ENCODE data around the gene ST6GALNAC3.

Gene ST6GALNAC3

DNA sequence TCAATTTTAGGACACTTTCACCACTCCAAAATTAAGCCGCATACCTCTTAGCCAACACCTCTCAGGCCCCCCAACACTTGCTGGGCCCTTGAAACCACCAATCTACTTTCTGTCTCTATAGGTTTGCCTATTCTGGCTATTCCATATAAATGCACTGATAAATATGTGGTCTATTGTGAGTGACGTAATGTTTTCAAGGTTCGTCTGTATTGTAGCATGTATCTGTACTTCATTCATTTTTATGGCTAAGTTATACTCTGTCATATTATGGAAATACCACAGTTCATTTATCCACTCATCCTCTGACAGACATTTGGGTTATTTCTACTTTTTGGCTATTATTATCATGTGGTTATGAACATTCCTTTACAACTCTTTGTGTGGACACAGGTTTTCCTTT is 432.8 kb downstream of the ST6GALNAC3 start:
- no peak overlapping the region for H3K4me3 ChIP-seq (ENCODE audit: low read length)
- H2BK15ac ChIP-seq (replicated peaks; ENCODE audit: low read depth), result no peak overlapping the region
- H3K56ac ChIP-seq (ENCODE audit: low read length), result no peak overlapping the region
- H3K27ac ChIP-seq (ENCODE audit: low read depth, low read length), result no peak overlapping the region
- H3K4me1 ChIP-seq (ENCODE audit: control insufficient read depth, low read depth, low read length), result peaks cover 4% of the 10 kb centered on the region
- H4K8ac ChIP-seq (ENCODE audit: low read depth, low read length), result no peak overlapping the region
- H2AK5ac ChIP-seq (ENCODE audit: low read length), result no peak overlapping the region
- H2BK120ac ChIP-seq (ENCODE audit: low read depth, low read length), result no peak overlapping the region
- H3K27me3 ChIP-seq (ENCODE audit: insufficient read depth, low read length, poor library complexity), result no peaks in the 10 kb centered on the region
- H3K79me2 ChIP-seq (ENCODE audit: control insufficient read depth, insufficient read depth, low read length), result no peaks in the 10 kb centered on the region
- no peak overlapping the region for H4K5ac ChIP-seq (ENCODE audit: low read length)
- no peak overlapping the region for H3K23ac ChIP-seq (ENCODE audit: low read length)
- no peak overlapping the region for H3K9ac ChIP-seq (ENCODE audit: low read length)
- no peaks in the 10 kb centered on the region for H3K36me3 ChIP-seq (ENCODE audit: control insufficient read depth, insufficient read depth, low read length)
- no peaks in the 10 kb centered on the region for H3K79me1 ChIP-seq (ENCODE audit: low read length)
- no peak overlapping the region for H3K18ac ChIP-seq (ENCODE audit: low read length)
- no CpG with 5 or more reads among the region's 3 CpGs for WGBS (ENCODE audit: extremely low coverage, insufficient coverage, low lambda C conversion rate)
- no peak overlapping the region for H2BK5ac ChIP-seq (ENCODE audit: low read length)
- no peak overlapping the region for H3K4me2 ChIP-seq (ENCODE audit: low read length)
- DNase-seq, result no peak
- H3K4ac ChIP-seq (ENCODE audit: low read depth, low read length), result no peak overlapping the region

DNA sequence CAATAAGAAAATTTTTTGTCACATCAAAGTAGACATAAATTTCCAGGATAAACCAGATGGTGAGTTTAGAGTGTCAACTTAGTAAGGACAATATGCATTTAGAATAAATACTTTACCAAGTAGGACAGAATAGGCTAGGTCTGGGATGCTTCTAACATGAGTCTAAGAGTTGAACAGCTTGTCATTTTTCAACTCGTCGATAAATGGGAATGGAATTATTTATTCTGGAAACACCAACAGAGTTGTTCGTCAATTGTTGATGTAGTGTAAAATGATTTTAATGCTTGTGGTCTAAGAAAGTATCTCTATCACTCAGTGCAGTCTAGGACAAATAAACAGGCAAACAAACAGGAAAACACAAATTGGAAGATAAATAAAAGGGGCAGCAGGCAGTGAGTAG is 434.3 kb downstream of the ST6GALNAC3 start:
- Histone ChIP-seq H3K4me2 (ENCODE audit: low read length) (no peak overlapping the region), H3K56ac (ENCODE audit: low read length) (no peak overlapping the region), H2BK5ac (ENCODE audit: low read length) (no peak overlapping the region), H3K9ac (ENCODE audit: low read length) (no peak overlapping the region), H3K79me1 (ENCODE audit: low read length) (no peaks in the 10 kb centered on the region), H2BK120ac (ENCODE audit: low read depth, low read length) (no peak overlapping the region), H3K4me3 (ENCODE audit: low read length) (no peak overlapping the region), H4K5ac (ENCODE audit: low read length) (no peak overlapping the region), H3K79me2 (ENCODE audit: control insufficient read depth, insufficient read depth, low read length) (no peaks in the 10 kb centered on the region), H3K27me3 (ENCODE audit: insufficient read depth, low read length, poor library complexity) (no peaks in the 10 kb centered on the region), H3K36me3 (ENCODE audit: control insufficient read depth, insufficient read depth, low read length) (no peaks in the 10 kb centered on the region), H4K8ac (ENCODE audit: low read depth, low read length) (no peak overlapping the region), H3K4ac (ENCODE audit: low read depth, low read length) (no peak overlapping the region), H3K4me1 (ENCODE audit: control insufficient read depth, low read depth, low read length) (peaks cover 4% of the 10 kb centered on the region), H3K23ac (ENCODE audit: low read length) (no peak overlapping the region), H3K18ac (ENCODE audit: low read length) (no peak overlapping the region), H3K27ac (ENCODE audit: low read depth, low read length) (no peak overlapping the region), H2BK15ac (replicated peaks; ENCODE audit: low read depth) (no peak overlapping the region), H2AK5ac (ENCODE audit: low read length) (no peak overlapping the region)
- no CpG with 5 or more reads among the region's 3 CpGs for WGBS (ENCODE audit: extremely low coverage, insufficient coverage, low lambda C conversion rate)
- DNase-seq, result no peak

GRCh38 chr1:76510672-76511557 is 436.4 kb downstream of the ST6GALNAC3 start:
- no peak overlapping the region for H2AK5ac ChIP-seq (ENCODE audit: low read length)
- H3K79me1 ChIP-seq (ENCODE audit: low read length), result no peaks in the 10 kb centered on the region
- H2BK15ac ChIP-seq (replicated peaks; ENCODE audit: low read depth), result no peak overlapping the region
- peaks cover 4% of the 10 kb centered on the region for H3K4me1 ChIP-seq (ENCODE audit: control insufficient read depth, low read depth, low read length)
- no peak overlapping the region for H3K18ac ChIP-seq (ENCODE audit: low read length)
- no peak overlapping the region for H3K23ac ChIP-seq (ENCODE audit: low read length)
- no peak overlapping the region for H3K27ac ChIP-seq (ENCODE audit: low read depth, low read length)
- peak; percentile 81 for DNase-seq
- H3K36me3 ChIP-seq (ENCODE audit: control insufficient read depth, insufficient read depth, low read length), result no peaks in the 10 kb centered on the region
- H3K56ac ChIP-seq (ENCODE audit: low read length), result peak overlapping the region; percentile 67
- H4K8ac ChIP-seq (ENCODE audit: low read depth, low read length), result no peak overlapping the region
- H3K79me2 ChIP-seq (ENCODE audit: control insufficient read depth, insufficient read depth, low read length), result no peaks in the 10 kb centered on the region
- H3K4ac ChIP-seq (ENCODE audit: low read depth, low read length), result no peak overlapping the region
- H3K4me3 ChIP-seq (ENCODE audit: low read length), result no peak overlapping the region
- H4K5ac ChIP-seq (ENCODE audit: low read length), result no peak overlapping the region
- H2BK120ac ChIP-seq (ENCODE audit: low read depth, low read length), result no peak overlapping the region
- no peaks in the 10 kb centered on the region for H3K27me3 ChIP-seq (ENCODE audit: insufficient read depth, low read length, poor library complexity)
- no peak overlapping the region for H2BK5ac ChIP-seq (ENCODE audit: low read length)
- WGBS (ENCODE audit: extremely low coverage, insufficient coverage, low lambda C conversion rate), result no CpG with 5 or more reads among the region's 7 CpGs
- H3K9ac ChIP-seq (ENCODE audit: low read length), result peak overlapping the region; percentile 20
- H3K4me2 ChIP-seq (ENCODE audit: low read length), result peak overlapping the region; percentile 11

DNA sequence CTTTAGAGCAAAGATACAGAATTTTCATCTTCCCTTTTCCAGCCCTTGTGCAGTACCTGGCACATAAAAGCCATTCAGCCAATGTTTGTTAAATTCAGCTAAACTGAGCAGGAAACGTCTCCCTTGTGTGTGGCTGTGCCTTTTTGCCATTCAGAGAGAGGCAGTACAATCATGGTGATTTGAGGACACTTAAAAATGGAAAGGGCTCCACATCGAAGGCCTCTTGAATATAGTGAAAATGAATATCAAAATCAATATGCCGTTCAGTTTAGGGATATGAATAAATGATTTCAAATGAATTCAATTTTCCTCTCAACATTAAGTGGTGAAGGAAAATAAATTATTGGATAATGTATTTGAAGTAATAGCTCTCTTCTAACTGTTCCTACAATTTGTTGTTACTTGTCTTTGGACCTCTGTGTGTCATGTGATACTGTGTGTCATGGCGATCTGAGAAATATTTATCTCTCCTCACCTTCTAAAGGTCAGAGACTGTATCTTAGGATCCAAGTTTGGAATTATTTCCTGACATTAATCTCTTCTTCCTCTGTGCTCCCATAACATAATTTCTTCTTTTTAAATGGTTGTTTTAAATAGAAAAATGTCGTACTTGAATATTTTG is 437.1 kb downstream of the ST6GALNAC3 start:
- no peak overlapping the region for H3K23ac ChIP-seq (ENCODE audit: low read length)
- DNase-seq, result no peak
- H2BK5ac ChIP-seq (ENCODE audit: low read length), result no peak overlapping the region
- H3K56ac ChIP-seq (ENCODE audit: low read length), result peak overlapping the region; percentile 67
- peaks cover 4% of the 10 kb centered on the region for H3K4me1 ChIP-seq (ENCODE audit: control insufficient read depth, low read depth, low read length)
- H3K4ac ChIP-seq (ENCODE audit: low read depth, low read length), result no peak overlapping the region
- H3K4me2 ChIP-seq (ENCODE audit: low read length), result peak overlapping the region; percentile 11
- H3K79me2 ChIP-seq (ENCODE audit: control insufficient read depth, insufficient read depth, low read length), result no peaks in the 10 kb centered on the region
- H3K27me3 ChIP-seq (ENCODE audit: insufficient read depth, low read length, poor library complexity), result no peaks in the 10 kb centered on the region
- H2AK5ac ChIP-seq (ENCODE audit: low read length), result no peak overlapping the region
- no peak overlapping the region for H4K5ac ChIP-seq (ENCODE audit: low read length)
- no peaks in the 10 kb centered on the region for H3K79me1 ChIP-seq (ENCODE audit: low read length)
- no peak overlapping the region for H2BK120ac ChIP-seq (ENCODE audit: low read depth, low read length)
- H2BK15ac ChIP-seq (replicated peaks; ENCODE audit: low read depth), result no peak overlapping the region
- WGBS (ENCODE audit: extremely low coverage, insufficient coverage, low lambda C conversion rate), result 100% methylated on average over 1 of the region's 5 CpGs
- no peak overlapping the region for H3K4me3 ChIP-seq (ENCODE audit: low read length)
- H3K18ac ChIP-seq (ENCODE audit: low read length), result no peak overlapping the region
- no peak overlapping the region for H3K27ac ChIP-seq (ENCODE audit: low read depth, low read length)
- H4K8ac ChIP-seq (ENCODE audit: low read depth, low read length), result no peak overlapping the region
- H3K36me3 ChIP-seq (ENCODE audit: control insufficient read depth, insufficient read depth, low read length), result no peaks in the 10 kb centered on the region
- peak overlapping the region; percentile 20 for H3K9ac ChIP-seq (ENCODE audit: low read length)

DNA sequence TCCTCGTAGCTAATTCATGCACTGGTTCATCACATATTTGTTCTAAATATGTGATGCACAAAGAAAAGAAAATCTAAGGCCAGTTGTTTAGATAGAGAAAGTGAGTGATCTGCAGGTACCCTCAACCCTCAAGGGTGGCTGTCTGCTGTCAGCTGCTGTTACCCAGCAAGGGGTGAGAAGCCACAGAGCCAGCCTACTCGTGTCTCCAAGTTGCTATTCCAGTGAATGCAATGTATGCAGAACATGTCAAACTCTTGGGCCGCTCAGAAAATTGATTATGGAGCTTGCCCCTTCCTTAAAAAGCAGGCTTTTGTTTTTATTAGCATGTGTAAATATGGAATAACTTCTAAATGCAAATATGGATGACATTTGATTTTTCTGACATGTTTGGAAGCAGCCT is 456.4 kb downstream of the ST6GALNAC3 start:
- Histone ChIP-seq H2BK120ac (ENCODE audit: low read depth, low read length) (no peak overlapping the region), H3K4ac (ENCODE audit: low read depth, low read length) (no peak overlapping the region), H4K5ac (ENCODE audit: low read length) (no peak overlapping the region), H3K9ac (ENCODE audit: low read length) (no peak overlapping the region), H3K4me1 (ENCODE audit: control insufficient read depth, low read depth, low read length) (no peaks in the 10 kb centered on the region), H4K8ac (ENCODE audit: low read depth, low read length) (no peak overlapping the region), H3K4me2 (ENCODE audit: low read length) (no peak overlapping the region), H2AK5ac (ENCODE audit: low read length) (no peak overlapping the region), H3K4me3 (ENCODE audit: low read length) (no peak overlapping the region), H3K79me2 (ENCODE audit: control insufficient read depth, insufficient read depth, low read length) (no peaks in the 10 kb centered on the region), H3K36me3 (ENCODE audit: control insufficient read depth, insufficient read depth, low read length) (no peaks in the 10 kb centered on the region), H3K79me1 (ENCODE audit: low read length) (no peaks in the 10 kb centered on the region), H3K23ac (ENCODE audit: low read length) (no peak overlapping the region), H3K18ac (ENCODE audit: low read length) (no peak overlapping the region), H3K27me3 (ENCODE audit: insufficient read depth, low read length, poor library complexity) (no peaks in the 10 kb centered on the region), H3K27ac (ENCODE audit: low read depth, low read length) (no peak overlapping the region), H2BK15ac (replicated peaks; ENCODE audit: low read depth) (no peak overlapping the region), H2BK5ac (ENCODE audit: low read length) (no peak overlapping the region), H3K56ac (ENCODE audit: low read length) (no peak overlapping the region)
- no peak for DNase-seq
- WGBS (ENCODE audit: extremely low coverage, insufficient coverage, low lambda C conversion rate), result no CpG with 5 or more reads among the region's 3 CpGs

Measured in mesendoderm (in vitro differentiated cells).